K562 (cell line): ENCODE data around the gene PNPLA2. TPM values are rescaled to one million over a fixed set of nuclear protein-coding genes. Genes with fewer than 3 reads are reported as not detected.
A peak's percentile ranks its signal among the peaks of the same experiment; 100 is the strongest.

Source experiments
- ARID2 ChIP-seq: fragments of 450-650 bp; IDR thresholded peaks from 2 replicates; pipeline ENCODE4 v1.6.1; 2017; ENCODE audit warnings: antibody characterized with exemption, mild to moderate bottlenecking
- CAMTA2 ChIP-seq: fragments of 250-450 bp; sonication (Bioruptor Pico); conservative IDR thresholded peaks from 2 replicates; pipeline ENCODE4 v1.5.1; 2022
- CTCFL ChIP-seq: IDR thresholded peaks from 2 replicates; pipeline ENCODE4 v1.6.1; 2011; ENCODE audit warnings: borderline replicate concordance, low read depth, mild to moderate bottlenecking, moderate library complexity, low read length; ENCODE audit not compliant: insufficient read depth, poor library complexity, severe bottlenecking
- CXXC5 ChIP-seq: fragments of 250-450 bp; sonication (Bioruptor Pico); IDR thresholded peaks from 2 replicates; pipeline ENCODE4 v1.8.0; 2022; ENCODE audit warnings: inconsistent platforms, mild to moderate bottlenecking, moderate library complexity
- DNMT1 ChIP-seq: fragments of 450-650 bp; IDR thresholded peaks from 2 replicates; pipeline ENCODE4 v1.6.1; 2016; ENCODE audit warnings: antibody characterized with exemption, mild to moderate bottlenecking
- EHMT2 ChIP-seq: fragments of 450-650 bp; IDR thresholded peaks from 2 replicates; pipeline ENCODE4 v1.6.1; 2018; ENCODE audit warnings: antibody characterized with exemption
- GTF2F1 ChIP-seq: IDR thresholded peaks from 2 replicates; pipeline ENCODE4 v1.6.1; 2011; ENCODE audit warnings: low read depth, low read length, improper control_type of control experiment
- HINFP ChIP-seq: fragments of 450-650 bp; conservative IDR thresholded peaks from 2 replicates; pipeline ENCODE4 v1.6.1; 2016; ENCODE audit warnings: missing genetic modification characterization, low read depth, mild to moderate bottlenecking, control low read depth, missing compliant biosample characterization
- KAT2B ChIP-seq: IDR thresholded peaks from one replicate; pipeline ENCODE4 v1.6.1; 2012; ENCODE audit warnings: low read depth, mild to moderate bottlenecking, control low read depth, inconsistent platforms, low read length, moderate library complexity
- POLR3G ChIP-seq: IDR thresholded peaks from 2 replicates; pipeline ENCODE4 v1.6.1; 2011; ENCODE audit not compliant: insufficient read length, insufficient replicate concordance; ENCODE audit errors: extremely low read depth
- PPARD ChIP-seq: fragments of 250-450 bp; sonication (Bioruptor Pico); IDR thresholded peaks from 2 replicates; pipeline ENCODE4 v1.8.0; 2022; ENCODE audit warnings: inconsistent platforms, mild to moderate bottlenecking, moderate library complexity
- SP1 ChIP-seq: sonication (generic); formaldehyde crosslinking; IDR thresholded peaks from 2 replicates; pipeline ENCODE4 v1.8.1; 2022; ENCODE audit warnings: mild to moderate bottlenecking, missing genetic modification reagents
- ZNF174 ChIP-seq: fragments of 250-450 bp; sonication (Bioruptor Pico); IDR thresholded peaks from 2 replicates; pipeline ENCODE4 v1.4.0; 2020; ENCODE audit warnings: mild to moderate bottlenecking
- ZNF354B ChIP-seq: fragments of 250-450 bp; sonication (Bioruptor Pico); IDR thresholded peaks from 2 replicates; pipeline ENCODE4 v1.4.0; 2020
- ZNF57 ChIP-seq: fragments of 450-650 bp; formaldehyde crosslinking; IDR thresholded peaks from 2 replicates; pipeline ENCODE4 v1.4.0; 2020; ENCODE audit warnings: mild to moderate bottlenecking, moderate library complexity
- ZNF589 ChIP-seq: fragments of 200-800 bp; sonication (Bioruptor generic); IDR thresholded peaks from 2 replicates; pipeline ENCODE4 v1.6.1; 2016; ENCODE audit warnings: low read depth, missing genetic modification characterization, missing compliant biosample characterization
- ZNF76 ChIP-seq: fragments of 250-450 bp; sonication (Bioruptor Pico); IDR thresholded peaks from 2 replicates; pipeline ENCODE4 v1.4.0; 2020; ENCODE audit warnings: mild to moderate bottlenecking, moderate library complexity, borderline replicate concordance
- polyA plus RNA-seq, 8 experiments: library from polyadenylated mRNA; depleted of rRNA in 4 of 8; stranded (reverse) in 5 of 8; unstranded in 3 of 8; fragments of >200 nt; fragmentation: Nextera tagmentation in 2 of 8; fragmentation: Illumina TruSeq in 1 of 8; extraction: Ambion mirVana in 2 of 8; extraction: Trizol in 1 of 8; gene quantifications; 2 replicates each; pipeline versions ENCODE4 v1.2.1 to v1.2.3, GENCODE V29; 2011 to 2014; ENCODE audit warnings: inconsistent platforms in 1 of 8, missing spikeins in 1 of 8
- total RNA-seq, 7 experiments: library from RNA; depleted of rRNA in 6 of 7; stranded (reverse); fragments of >200 nt in 6 of 7; fragmentation: Illumina TruSeq in 2 of 7; extraction: Trizol in 2 of 7; gene quantifications; 2 replicates each; pipeline versions ENCODE4 v1.2.1 to v1.2.3, GENCODE V29; 2011 to 2021; ENCODE audit warnings: low replicate concordance in 1 of 7
- TF ChIP-seq, protein P1 (sequence below): fragments of 250-450 bp; sonication (Bioruptor Pico); IDR thresholded peaks from 2 replicates; pipeline ENCODE4 v1.5.0; 2021; ENCODE audit warnings: mild to moderate bottlenecking, moderate library complexity
- TF ChIP-seq, protein P2 (sequence below): sonication (generic); formaldehyde crosslinking; IDR thresholded peaks from 2 replicates; pipeline ENCODE4 v1.8.1; 2023; ENCODE audit warnings: mild to moderate bottlenecking, missing genetic modification reagents

The PNPLA2 gene
- total and polyA plus RNA-seq, 9 of the 15 experiments (the other 6 are each of a cell fraction or from before 2014, with no cell fraction given): 0.39 to 87.1 (median 8.4) TPM

GRCh38 chr11:839875-840617, 21.3 kb downstream of the PNPLA2 start (continued):
- TF ChIP-seq, protein P1, sequence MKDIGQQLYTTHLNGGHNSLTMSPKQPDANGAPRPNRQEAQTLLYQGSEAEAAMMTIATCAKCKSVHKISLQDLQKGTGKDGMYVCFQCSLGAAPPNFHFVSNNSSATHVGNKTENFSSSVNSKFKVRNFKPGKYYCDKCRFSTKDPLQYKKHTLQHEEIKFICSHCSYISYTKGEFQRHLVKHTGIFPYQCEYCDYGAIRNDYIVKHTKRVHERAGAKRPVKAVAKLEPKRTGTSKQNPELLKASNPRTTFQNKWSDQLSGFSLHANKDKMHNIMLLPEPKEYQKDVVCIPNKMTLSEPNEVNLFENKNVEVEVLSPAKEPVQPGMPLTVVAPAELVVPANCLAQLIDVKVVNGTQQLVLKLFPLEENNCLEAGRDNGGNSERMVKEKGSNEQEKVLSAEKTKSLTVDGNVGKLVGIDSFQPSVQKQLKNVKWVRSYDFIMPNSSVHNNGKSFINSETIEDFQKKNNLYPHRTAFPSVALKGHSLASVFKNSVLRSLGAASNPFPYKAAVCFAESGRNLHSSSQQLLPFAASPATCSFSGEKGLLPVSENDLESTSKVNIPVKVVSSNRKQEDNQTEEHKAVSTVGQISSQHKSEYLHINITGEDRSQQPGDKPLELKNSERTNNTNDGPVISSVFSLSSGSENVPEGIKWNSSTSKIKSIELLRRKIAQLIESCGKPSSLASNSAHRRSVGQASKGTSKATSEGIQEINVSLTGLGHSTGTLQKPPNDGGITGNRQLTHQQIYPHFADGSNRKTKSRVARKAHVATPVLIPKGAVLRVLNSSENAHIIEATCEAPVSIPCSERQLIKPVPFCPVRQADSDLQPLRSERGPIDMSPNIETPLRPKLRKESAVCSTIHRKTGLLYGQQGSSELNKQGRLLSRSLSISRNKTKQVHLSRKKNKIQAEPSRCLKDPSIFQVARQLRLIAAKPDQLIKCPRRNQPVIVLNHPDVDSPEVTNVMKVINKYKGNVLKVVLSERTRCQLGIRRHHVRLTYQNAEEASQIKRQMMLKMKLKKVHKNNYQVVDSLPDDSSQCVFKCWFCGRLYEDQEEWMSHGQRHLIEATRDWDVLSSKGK (CRISPR knock-in tag): no peak
- TF ChIP-seq ZNF57 (CRISPR knock-in tag) (no peak), CXXC5 (no peak), SP1 (CRISPR knock-in tag) (no peak), CAMTA2 (CRISPR knock-in tag) (no peak), EHMT2 (no peak), ZNF76 (CRISPR knock-in tag) (no peak), GTF2F1 (no peak), ZNF589 (CRISPR knock-in tag) (no peak), ZNF354B (CRISPR knock-in tag) (no peak), PPARD (CRISPR knock-in tag) (no peak), ARID2 (no peak), KAT2B (no peak), HINFP (tag) (no peak), ZNF174 (no peak), POLR3G (no peak), CTCFL (peak; percentile 69), DNMT1 (no peak)
- TF ChIP-seq, protein P2, sequence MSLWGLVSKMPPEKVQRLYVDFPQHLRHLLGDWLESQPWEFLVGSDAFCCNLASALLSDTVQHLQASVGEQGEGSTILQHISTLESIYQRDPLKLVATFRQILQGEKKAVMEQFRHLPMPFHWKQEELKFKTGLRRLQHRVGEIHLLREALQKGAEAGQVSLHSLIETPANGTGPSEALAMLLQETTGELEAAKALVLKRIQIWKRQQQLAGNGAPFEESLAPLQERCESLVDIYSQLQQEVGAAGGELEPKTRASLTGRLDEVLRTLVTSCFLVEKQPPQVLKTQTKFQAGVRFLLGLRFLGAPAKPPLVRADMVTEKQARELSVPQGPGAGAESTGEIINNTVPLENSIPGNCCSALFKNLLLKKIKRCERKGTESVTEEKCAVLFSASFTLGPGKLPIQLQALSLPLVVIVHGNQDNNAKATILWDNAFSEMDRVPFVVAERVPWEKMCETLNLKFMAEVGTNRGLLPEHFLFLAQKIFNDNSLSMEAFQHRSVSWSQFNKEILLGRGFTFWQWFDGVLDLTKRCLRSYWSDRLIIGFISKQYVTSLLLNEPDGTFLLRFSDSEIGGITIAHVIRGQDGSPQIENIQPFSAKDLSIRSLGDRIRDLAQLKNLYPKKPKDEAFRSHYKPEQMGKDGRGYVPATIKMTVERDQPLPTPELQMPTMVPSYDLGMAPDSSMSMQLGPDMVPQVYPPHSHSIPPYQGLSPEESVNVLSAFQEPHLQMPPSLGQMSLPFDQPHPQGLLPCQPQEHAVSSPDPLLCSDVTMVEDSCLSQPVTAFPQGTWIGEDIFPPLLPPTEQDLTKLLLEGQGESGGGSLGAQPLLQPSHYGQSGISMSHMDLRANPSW (CRISPR knock-in tag): no peak
